ENCODE measurements around the gene SPTLC2. TPM values are rescaled to one million over a fixed set of nuclear protein-coding genes. Genes with fewer than 3 reads are reported as not detected.

The SPTLC2 gene
- total RNA-seq, 4 donors from 2014 or later = 21.6 to 35.5 (median 29.8) TPM

DNA sequence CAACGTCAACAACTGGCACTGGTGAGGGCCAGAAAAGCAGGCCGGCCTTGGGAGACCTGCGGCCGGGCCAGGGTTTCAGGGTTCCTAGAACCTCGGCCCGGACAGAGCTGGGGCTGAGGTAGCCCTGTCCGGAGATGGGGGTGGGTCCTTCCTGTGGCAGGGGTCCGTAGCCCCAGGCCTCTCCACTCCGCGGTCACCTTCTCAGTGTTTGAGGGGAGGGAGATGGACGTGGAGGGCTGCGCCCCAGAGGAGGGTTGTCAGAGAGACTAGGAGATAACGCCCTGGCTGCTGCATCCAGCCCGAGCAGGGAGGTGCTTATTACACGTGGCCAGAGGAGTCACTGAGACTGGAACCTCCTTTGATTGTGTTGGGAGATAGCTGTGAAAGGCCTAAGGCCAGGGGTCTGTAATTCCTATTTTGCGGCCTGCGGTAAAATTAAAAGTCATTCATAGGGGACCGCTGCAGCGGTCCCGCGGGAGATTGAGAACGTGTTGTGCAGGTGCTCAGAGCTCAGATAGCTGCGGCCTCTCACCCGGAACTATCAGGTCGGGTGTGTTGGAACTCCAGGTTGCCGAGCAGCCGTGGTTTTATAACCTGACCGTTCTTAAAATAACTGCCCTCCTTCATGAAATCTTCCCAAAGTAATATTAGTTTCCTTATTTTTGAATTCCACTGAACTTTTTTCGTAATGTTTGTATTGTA lies 158.0 kb downstream of the SPTLC2 start:
- DNase-seq = peak; percentile 44 to 62 (median 60)
- TF ChIP-seq, protein P1, sequence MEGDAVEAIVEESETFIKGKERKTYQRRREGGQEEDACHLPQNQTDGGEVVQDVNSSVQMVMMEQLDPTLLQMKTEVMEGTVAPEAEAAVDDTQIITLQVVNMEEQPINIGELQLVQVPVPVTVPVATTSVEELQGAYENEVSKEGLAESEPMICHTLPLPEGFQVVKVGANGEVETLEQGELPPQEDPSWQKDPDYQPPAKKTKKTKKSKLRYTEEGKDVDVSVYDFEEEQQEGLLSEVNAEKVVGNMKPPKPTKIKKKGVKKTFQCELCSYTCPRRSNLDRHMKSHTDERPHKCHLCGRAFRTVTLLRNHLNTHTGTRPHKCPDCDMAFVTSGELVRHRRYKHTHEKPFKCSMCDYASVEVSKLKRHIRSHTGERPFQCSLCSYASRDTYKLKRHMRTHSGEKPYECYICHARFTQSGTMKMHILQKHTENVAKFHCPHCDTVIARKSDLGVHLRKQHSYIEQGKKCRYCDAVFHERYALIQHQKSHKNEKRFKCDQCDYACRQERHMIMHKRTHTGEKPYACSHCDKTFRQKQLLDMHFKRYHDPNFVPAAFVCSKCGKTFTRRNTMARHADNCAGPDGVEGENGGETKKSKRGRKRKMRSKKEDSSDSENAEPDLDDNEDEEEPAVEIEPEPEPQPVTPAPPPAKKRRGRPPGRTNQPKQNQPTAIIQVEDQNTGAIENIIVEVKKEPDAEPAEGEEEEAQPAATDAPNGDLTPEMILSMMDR (IDR thresholded peaks at IDR 0.05) = no peak
- TF ChIP-seq POLR2A (IDR thresholded peaks at IDR 0.05) = no peak
- peak overlapping the region; percentile 87 to 96 (median 92) for H3K27ac ChIP-seq
- peaks cover 0 to 38% (median 0%) of the 10 kb centered on the region in 3 donors for H3K36me3 ChIP-seq
- peaks cover 0 to 14% (median 8%) of the 10 kb centered on the region in 4 donors for H3K4me1 ChIP-seq
- H3K9me3 ChIP-seq = no peaks in the 10 kb centered on the region
- no peaks in the 10 kb centered on the region for H3K27me3 ChIP-seq
- peak overlapping the region; percentile 74 to 98 (median 86) for H3K4me3 ChIP-seq

DNA sequence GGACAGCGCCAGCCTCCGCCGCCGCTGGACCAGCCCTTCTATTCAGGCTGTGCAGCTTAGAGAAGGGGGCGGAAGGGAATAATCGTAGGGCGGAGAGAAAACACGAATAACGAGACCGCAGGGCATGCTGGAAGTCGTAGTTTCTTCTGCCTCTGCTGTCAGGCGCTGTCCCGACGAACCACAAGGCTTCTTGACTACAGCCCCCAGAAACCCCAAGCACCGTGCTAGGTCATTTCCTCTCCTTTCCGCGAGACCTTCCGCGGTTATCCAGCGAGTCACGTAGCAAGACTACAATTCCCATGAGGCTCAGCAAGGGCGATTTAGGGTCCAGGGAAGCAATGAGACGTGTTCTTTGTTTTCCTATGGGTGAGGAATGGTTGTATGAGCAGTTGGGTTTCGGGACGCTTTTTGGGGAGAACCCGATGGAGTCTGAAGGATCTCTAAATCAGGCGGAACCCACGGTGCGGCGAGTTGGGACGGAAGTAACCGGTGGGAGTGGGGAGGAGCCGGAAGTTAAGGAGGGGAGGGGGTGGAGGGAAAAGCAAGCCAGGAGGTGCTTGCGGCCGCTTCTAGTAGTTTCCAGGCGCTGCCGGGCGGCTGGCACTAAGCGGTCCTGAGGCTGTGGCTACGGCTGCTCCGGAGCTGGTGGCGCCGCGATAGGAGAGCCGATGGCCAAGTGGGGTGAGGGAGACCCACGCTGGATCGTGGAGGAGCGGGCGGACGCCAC lies 158.8 kb downstream of the SPTLC2 start, which contains the start of the genes AHSA1 and VIPAS39:
AHSA1 (plus strand) TSS at position 572 of the 727 bp plus-strand sequence; CDS start at position 669, 97 bp downstream.
VIPAS39 (minus strand) TSS at position 80 of the 727 bp plus-strand sequence. CDS start 3,499 bp downstream, outside the sequence.
- Histone ChIP-seq H3K27ac (peak within 1 kb of the TSS; percentile 87 to 96 (median 92)), H3K4me1 (peaks cover 0 to 14% (median 8%) of the 10 kb centered on the region in 4 donors), H3K36me3 (peaks cover 0 to 37% (median 0%) of the 10 kb centered on the region in 3 donors), H3K4me3 (peak within 1 kb of the TSS; percentile 74 to 98 (median 86)), H3K27me3 (no peaks in the 10 kb centered on the region), H3K9me3 (no peaks in the 10 kb centered on the region)
- TF ChIP-seq, protein P1 (IDR thresholded peaks at IDR 0.05) = peak in 1 of 6 experiments; percentile 11
- TF ChIP-seq POLR2A (IDR thresholded peaks at IDR 0.05) = peak; percentile 69 to 74
- peak; percentile 90 to 99 (median 94) for DNase-seq

DNA sequence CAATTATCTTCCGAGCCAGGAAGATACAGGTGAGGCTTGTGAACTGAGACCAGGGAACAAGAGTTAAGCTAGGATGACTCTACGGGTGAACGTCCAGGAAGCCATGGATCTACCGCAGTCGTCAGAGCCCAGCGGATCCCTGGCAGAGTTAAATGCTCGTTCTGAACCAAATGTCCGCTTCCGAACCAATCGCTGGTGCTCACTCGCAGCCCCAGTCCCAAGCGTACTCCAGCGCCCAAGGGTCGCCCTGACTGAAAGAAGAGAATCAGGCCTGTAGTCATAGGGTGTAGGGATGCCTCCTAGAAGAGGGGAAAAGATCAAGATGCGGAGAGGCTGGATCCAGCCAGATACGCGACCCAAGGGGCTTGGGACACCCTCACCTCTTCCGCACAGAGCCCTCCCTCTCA lies 159.3 kb downstream of the SPTLC2 start:
- no peak for DNase-seq

More for the DNA sequence above, 159.3 kb downstream of the SPTLC2 start:
- Histone ChIP-seq H3K36me3 (peaks cover 0 to 33% (median 0%) of the 10 kb centered on the region in 3 donors), H3K4me1 (peaks cover 0 to 14% (median 8%) of the 10 kb centered on the region in 4 donors), H3K4me3 (peak overlapping the region; percentile 74 to 98 (median 86)), H3K27ac (peak overlapping the region; percentile 87 to 96 (median 92)), H3K27me3 (no peaks in the 10 kb centered on the region), H3K9me3 (no peaks in the 10 kb centered on the region)
- TF ChIP-seq, protein P1 (IDR thresholded peaks at IDR 0.05) = no peak
- no peak for TF ChIP-seq POLR2A (IDR thresholded peaks at IDR 0.05)

Small RNA genes within 50 kb of the gene (small RNA-seq; reads per million reads assigned to genes)
- 0 reads per million in 2 donors for gene COX6CP11
- 0 reads per million in 2 donors for gene RF00404
- gene RN7SL587P = 0 reads per million in 2 donors

Other genes with a start within 250 kb of the SPTLC2 start
- 1 to 10 TPM; 7.4 to 9.9 (median 7.5) TPM for gene TMED8, start 239.5 kb downstream of the SPTLC2 start, total RNA-seq
- gene SAMD15, start 239.3 kb downstream of the SPTLC2 start, total RNA-seq = 1 to 10 TPM in 1 of 4 donors, under 1 TPM in 1, not detected in 2; 0.35 to 1.7 TPM
- gene NOXRED1, start 193.1 kb downstream of the SPTLC2 start, total RNA-seq = 1 to 10 TPM in 2 of 4 donors, not detected in 2; 1.2 to 2.8 TPM
- 10 to 100 TPM; 19.0 to 55.3 (median 25.3) TPM for gene VIPAS39, start 159.0 kb downstream of the SPTLC2 start, total RNA-seq
- 100 to 1,000 TPM in 1 of 4 donors, 10 to 100 TPM in 3; 56.6 to 129 (median 80.9) TPM for gene AHSA1, start 158.5 kb downstream of the SPTLC2 start, total RNA-seq
- gene ISM2, start 117.8 kb downstream of the SPTLC2 start, total RNA-seq = not detected
- gene ALKBH1, start 91.4 kb upstream of the SPTLC2 start, total RNA-seq = 10 to 100 TPM; 12.6 to 15.4 (median 14.2) TPM
- 100 to 1,000 TPM in 2 of 4 donors, 10 to 100 TPM in 2; 40.4 to 162 (median 107) TPM for gene SLIRP, start 91.5 kb upstream of the SPTLC2 start, total RNA-seq
- gene SNW1, start 144.5 kb upstream of the SPTLC2 start, total RNA-seq = 10 to 100 TPM; 31.7 to 99.9 (median 44.9) TPM
- gene ADCK1, start 183.5 kb upstream of the SPTLC2 start, total RNA-seq = 10 to 100 TPM; 10.7 to 33.0 (median 18.9) TPM